ENCODE measurements around the gene ARHGAP15. TPM values are rescaled to one million over a fixed set of nuclear protein-coding genes. Genes with fewer than 3 reads are reported as not detected.

ARHGAP15 gene
- polyA plus RNA-seq, 1 experiment, result not detected

DNA sequence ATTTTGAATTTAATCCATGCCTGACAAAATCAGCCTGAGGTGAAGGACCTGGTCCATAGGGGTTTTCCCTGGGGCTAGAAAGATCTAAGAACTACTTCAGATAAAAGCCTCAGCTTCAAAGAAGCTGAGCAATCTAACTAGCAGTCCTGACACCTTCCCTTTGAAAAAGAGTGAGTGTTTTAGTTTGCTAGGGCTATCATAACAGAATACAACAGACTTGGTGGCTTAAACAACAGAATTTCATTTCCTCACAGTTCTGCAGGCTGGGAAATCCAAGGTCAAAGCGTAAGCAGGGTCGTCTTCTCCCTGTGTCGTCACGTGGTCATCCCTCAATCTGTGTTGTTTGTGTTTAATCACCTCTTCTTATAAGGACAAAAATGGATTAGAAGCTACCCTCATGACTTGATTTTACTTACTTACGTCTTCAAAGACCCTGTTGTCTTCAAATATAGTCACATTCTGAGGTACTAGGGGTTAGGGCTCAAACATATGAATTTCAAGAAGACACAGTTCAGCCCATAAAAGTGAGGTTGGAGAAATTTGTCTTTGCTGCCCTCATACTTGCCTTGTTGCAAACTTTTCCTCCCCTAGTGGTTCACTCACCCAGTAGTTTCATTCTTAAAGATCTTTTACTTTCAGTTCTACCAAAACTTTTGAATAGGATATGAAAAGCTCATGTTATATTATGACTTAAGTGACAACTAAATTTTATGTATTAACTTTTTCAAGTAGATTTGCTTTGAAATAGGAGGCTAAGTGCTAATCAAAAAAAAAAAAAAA lies 673.8 kb downstream of the ARHGAP15 start:
- no peaks in the 10 kb centered on the region for H3K36me3 ChIP-seq (ENCODE audit: control insufficient read depth, insufficient read depth, low read length)
- no peak overlapping the region for H3K4me3 ChIP-seq (ENCODE audit: low read depth, low read length)
- H3K27me3 ChIP-seq (ENCODE audit: control insufficient read depth, insufficient read depth, low read length), result no peaks in the 10 kb centered on the region
- no peak for DNase-seq (ENCODE audit: low read depth)
- ChIA-PET CTCF (interaction anchor here (1.2 to 1.4 kb wide), 2 partner anchors 18 to 43 kb away, joined by 3 to 4 read pairs; no protein-coding TSS in a partner anchor), POLR2A (no interaction called here)
- TF ChIP-seq, protein P1, sequence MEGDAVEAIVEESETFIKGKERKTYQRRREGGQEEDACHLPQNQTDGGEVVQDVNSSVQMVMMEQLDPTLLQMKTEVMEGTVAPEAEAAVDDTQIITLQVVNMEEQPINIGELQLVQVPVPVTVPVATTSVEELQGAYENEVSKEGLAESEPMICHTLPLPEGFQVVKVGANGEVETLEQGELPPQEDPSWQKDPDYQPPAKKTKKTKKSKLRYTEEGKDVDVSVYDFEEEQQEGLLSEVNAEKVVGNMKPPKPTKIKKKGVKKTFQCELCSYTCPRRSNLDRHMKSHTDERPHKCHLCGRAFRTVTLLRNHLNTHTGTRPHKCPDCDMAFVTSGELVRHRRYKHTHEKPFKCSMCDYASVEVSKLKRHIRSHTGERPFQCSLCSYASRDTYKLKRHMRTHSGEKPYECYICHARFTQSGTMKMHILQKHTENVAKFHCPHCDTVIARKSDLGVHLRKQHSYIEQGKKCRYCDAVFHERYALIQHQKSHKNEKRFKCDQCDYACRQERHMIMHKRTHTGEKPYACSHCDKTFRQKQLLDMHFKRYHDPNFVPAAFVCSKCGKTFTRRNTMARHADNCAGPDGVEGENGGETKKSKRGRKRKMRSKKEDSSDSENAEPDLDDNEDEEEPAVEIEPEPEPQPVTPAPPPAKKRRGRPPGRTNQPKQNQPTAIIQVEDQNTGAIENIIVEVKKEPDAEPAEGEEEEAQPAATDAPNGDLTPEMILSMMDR (IDR thresholded peaks at IDR 0.05; ENCODE audit: insufficient read depth, low read depth, low read length), result peak; percentile 3; the same call in 1 of the 2 replicates

DNA sequence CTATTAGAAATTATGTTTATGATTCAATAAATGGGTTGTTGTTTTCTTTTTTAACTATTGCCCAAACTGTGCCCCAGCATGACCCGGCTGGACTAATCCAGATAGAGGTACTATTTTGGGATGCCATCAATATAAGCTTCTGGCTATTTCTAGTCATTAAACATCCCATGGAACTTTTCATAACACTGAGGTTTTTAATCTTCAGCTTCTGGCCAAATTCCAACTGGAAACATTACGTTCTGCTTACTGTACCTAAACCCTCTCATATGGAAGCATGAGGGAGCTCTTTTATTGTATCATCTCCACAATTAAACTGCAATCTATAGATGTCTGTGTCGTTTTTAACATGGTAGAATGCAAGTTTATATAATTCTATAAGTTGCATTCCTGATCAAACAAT lies 674.7 kb downstream of the ARHGAP15 start:
- H3K36me3 ChIP-seq (ENCODE audit: control insufficient read depth, insufficient read depth, low read length), result no peaks in the 10 kb centered on the region
- no peak overlapping the region for H3K4me3 ChIP-seq (ENCODE audit: low read depth, low read length)
- H3K27me3 ChIP-seq (ENCODE audit: control insufficient read depth, insufficient read depth, low read length), result no peaks in the 10 kb centered on the region
- TF ChIP-seq, protein P1 (IDR thresholded peaks at IDR 0.05; ENCODE audit: insufficient read depth, low read depth, low read length), result no peak
- DNase-seq (ENCODE audit: low read depth), result no peak
- ChIA-PET POLR2A (no interaction called here), CTCF (interaction anchor here (1.2 to 1.4 kb wide), 2 partner anchors 18 to 42 kb away, joined by 3 to 4 read pairs; no protein-coding TSS in a partner anchor)

DNA sequence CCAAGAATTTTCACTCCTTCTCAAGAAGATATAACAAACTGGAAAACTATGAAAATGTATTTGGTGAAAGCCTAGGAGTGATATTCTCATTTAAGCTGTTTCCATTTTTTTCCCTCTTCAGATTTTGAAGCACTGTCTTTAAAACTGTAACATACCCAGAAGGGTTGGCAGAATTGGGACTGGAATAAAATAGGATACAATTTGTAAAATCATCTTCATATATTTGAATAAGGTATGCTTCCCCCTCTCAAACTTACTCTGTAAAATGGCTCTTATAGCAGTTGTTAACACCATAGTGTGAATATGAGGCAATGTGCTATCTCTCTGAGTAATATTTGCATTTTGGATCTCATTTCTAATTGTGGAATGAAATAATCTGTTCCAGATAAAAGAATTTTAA lies 676.4 kb downstream of the ARHGAP15 start:
- DNase-seq (ENCODE audit: low read depth), result no peak
- CTCF ChIA-PET, result no interaction called here
- no peak overlapping the region for H3K4me3 ChIP-seq (ENCODE audit: low read depth, low read length)
- H3K27me3 ChIP-seq (ENCODE audit: control insufficient read depth, insufficient read depth, low read length), result no peaks in the 10 kb centered on the region
- TF ChIP-seq, protein P1 (IDR thresholded peaks at IDR 0.05; ENCODE audit: insufficient read depth, low read depth, low read length), result no peak
- H3K36me3 ChIP-seq (ENCODE audit: control insufficient read depth, insufficient read depth, low read length), result no peaks in the 10 kb centered on the region
- POLR2A ChIA-PET, result no interaction called here

DNA sequence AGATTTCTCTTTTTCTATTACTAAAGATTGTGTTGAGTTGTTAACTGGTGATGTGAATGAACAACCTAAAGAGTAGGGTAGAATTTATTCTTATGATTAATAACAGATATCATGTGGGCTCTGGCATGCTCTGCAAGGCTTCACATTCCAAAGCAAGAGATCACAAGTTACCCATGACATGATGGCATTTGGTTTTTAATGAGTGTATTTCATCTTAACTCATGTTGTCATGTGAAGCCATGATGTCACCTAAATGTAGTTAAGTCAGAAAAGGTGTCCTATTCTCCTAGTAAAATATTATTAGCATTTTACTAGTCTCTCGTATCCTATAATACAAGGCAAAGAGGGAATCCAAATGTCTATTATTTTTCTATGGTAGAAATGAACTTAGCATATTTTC lies 678.0 kb downstream of the ARHGAP15 start:
- TF ChIP-seq, protein P1 (IDR thresholded peaks at IDR 0.05; ENCODE audit: insufficient read depth, low read depth, low read length), result no peak
- H3K27me3 ChIP-seq (ENCODE audit: control insufficient read depth, insufficient read depth, low read length), result no peaks in the 10 kb centered on the region
- DNase-seq (ENCODE audit: low read depth), result no peak
- no peak overlapping the region for H3K4me3 ChIP-seq (ENCODE audit: low read depth, low read length)
- ChIA-PET CTCF (no interaction called here), POLR2A (no interaction called here)
- H3K36me3 ChIP-seq (ENCODE audit: control insufficient read depth, insufficient read depth, low read length), result no peaks in the 10 kb centered on the region

GRCh38 chr2:143807671-143808070 lies 678.5 kb downstream of the ARHGAP15 start:
- POLR2A ChIA-PET, result no interaction called here
- TF ChIP-seq, protein P1 (IDR thresholded peaks at IDR 0.05; ENCODE audit: insufficient read depth, low read depth, low read length), result no peak
- H3K4me3 ChIP-seq (ENCODE audit: low read depth, low read length), result no peak overlapping the region
- no peak for DNase-seq (ENCODE audit: low read depth)
- CTCF ChIA-PET, result no interaction called here
- H3K27me3 ChIP-seq (ENCODE audit: control insufficient read depth, insufficient read depth, low read length), result no peaks in the 10 kb centered on the region
- no peaks in the 10 kb centered on the region for H3K36me3 ChIP-seq (ENCODE audit: control insufficient read depth, insufficient read depth, low read length)
